ENCODE results near the gene FREM1. TPM values are rescaled to one million over a fixed set of nuclear protein-coding genes. Genes with fewer than 3 reads are reported as not detected.

FREM1 gene
- total RNA-seq, 2 experiments from 2014 or later, result not detected

DNA sequence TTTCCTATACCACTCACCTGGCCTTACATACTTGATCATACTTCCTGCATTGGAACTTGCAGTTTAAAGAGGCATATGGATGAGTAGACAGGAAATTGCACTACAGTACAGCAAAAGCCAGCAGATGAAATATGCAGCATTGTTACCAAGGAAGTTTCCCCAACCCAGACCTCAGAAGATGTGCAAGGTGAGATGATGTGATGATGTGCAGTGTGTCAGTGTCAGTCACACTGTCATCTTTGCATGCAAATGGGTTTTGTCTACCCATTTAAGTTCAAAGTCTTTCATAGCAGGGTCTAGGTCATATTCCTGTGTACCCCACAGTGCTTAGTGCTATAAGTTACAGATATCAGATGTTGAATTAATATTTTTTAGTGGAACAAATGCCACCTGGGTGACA lies 98.4 kb downstream of the FREM1 start:
- Histone ChIP-seq H3K79me2 (ENCODE audit: insufficient read depth, low read depth, low read length) (no peaks in the 10 kb centered on the region), H4K20me1 (ENCODE audit: insufficient read depth, low read length) (no peaks in the 10 kb centered on the region), H3K36me3 (ENCODE audit: insufficient read depth, low read length) (no peaks in the 10 kb centered on the region), H3K4me2 (ENCODE audit: low read length) (no peak overlapping the region), H2AFZ (ENCODE audit: low read length) (no peak overlapping the region), H3K27ac (ENCODE audit: low read depth, low read length, poor library complexity, severe bottlenecking) (no peak overlapping the region), H3K9me2 (ENCODE audit: insufficient read depth, low read length) (no peaks in the 10 kb centered on the region), H3K4me1 (ENCODE audit: insufficient read depth, low read length, poor library complexity, severe bottlenecking) (no peaks in the 10 kb centered on the region), H3K4me3 (ENCODE audit: low read depth, low read length, poor library complexity, severe bottlenecking) (no peak overlapping the region), H3K9me3 (ENCODE audit: low read length) (no peaks in the 10 kb centered on the region)
- intact Hi-C loops (cut with micrococcal nuclease; ENCODE audit: unreplicated experiment), result no loop called here
- ChIA-PET CTCF (ENCODE audit: unreplicated experiment) (no interaction called here), POLR2A (no interaction called here)
- TF ChIP-seq, protein P1, sequence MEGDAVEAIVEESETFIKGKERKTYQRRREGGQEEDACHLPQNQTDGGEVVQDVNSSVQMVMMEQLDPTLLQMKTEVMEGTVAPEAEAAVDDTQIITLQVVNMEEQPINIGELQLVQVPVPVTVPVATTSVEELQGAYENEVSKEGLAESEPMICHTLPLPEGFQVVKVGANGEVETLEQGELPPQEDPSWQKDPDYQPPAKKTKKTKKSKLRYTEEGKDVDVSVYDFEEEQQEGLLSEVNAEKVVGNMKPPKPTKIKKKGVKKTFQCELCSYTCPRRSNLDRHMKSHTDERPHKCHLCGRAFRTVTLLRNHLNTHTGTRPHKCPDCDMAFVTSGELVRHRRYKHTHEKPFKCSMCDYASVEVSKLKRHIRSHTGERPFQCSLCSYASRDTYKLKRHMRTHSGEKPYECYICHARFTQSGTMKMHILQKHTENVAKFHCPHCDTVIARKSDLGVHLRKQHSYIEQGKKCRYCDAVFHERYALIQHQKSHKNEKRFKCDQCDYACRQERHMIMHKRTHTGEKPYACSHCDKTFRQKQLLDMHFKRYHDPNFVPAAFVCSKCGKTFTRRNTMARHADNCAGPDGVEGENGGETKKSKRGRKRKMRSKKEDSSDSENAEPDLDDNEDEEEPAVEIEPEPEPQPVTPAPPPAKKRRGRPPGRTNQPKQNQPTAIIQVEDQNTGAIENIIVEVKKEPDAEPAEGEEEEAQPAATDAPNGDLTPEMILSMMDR (conservative IDR thresholded peaks at IDR 0.05; ENCODE audit: low read length), result no peak
- no peak for TF ChIP-seq EZH2phosphoT487 (IDR thresholded peaks at IDR 0.05; ENCODE audit: borderline replicate concordance, low read depth, low read length)
- BruUV-seq (replicated peaks), result no TSS peak
- no peak for DNase-seq (ENCODE audit: low spot score)

- no TSS peak for BruUV-seq (replicated peaks)
- no peaks in the 10 kb centered on the region for H3K9me3 ChIP-seq (ENCODE audit: low read length)
- intact Hi-C loops (cut with micrococcal nuclease; ENCODE audit: unreplicated experiment), result no loop called here
- no peaks in the 10 kb centered on the region for H4K20me1 ChIP-seq (ENCODE audit: insufficient read depth, low read length)
- TF ChIP-seq EZH2phosphoT487 (IDR thresholded peaks at IDR 0.05; ENCODE audit: borderline replicate concordance, low read depth, low read length), result no peak
- TF ChIP-seq, protein P1 (conservative IDR thresholded peaks at IDR 0.05; ENCODE audit: low read length), result no peak
- ChIA-PET POLR2A (no interaction called here), CTCF (ENCODE audit: unreplicated experiment) (no interaction called here)
- no peak for DNase-seq (ENCODE audit: low spot score)
- no peaks in the 10 kb centered on the region for H3K36me3 ChIP-seq (ENCODE audit: insufficient read depth, low read length)
- H3K4me3 ChIP-seq (ENCODE audit: low read depth, low read length, poor library complexity, severe bottlenecking), result no peak overlapping the region
- no peaks in the 10 kb centered on the region for H3K4me1 ChIP-seq (ENCODE audit: insufficient read depth, low read length, poor library complexity, severe bottlenecking)
- H3K4me2 ChIP-seq (ENCODE audit: low read length), result no peak overlapping the region
- no peaks in the 10 kb centered on the region for H3K9me2 ChIP-seq (ENCODE audit: insufficient read depth, low read length)
- no peak overlapping the region for H3K27ac ChIP-seq (ENCODE audit: low read depth, low read length, poor library complexity, severe bottlenecking)
- no peak overlapping the region for H2AFZ ChIP-seq (ENCODE audit: low read length)
- H3K79me2 ChIP-seq (ENCODE audit: insufficient read depth, low read depth, low read length), result no peaks in the 10 kb centered on the region
These were observed 103.2 kb downstream of the FREM1 start for GRCh38 chr9:14806941-14807520.

DNA sequence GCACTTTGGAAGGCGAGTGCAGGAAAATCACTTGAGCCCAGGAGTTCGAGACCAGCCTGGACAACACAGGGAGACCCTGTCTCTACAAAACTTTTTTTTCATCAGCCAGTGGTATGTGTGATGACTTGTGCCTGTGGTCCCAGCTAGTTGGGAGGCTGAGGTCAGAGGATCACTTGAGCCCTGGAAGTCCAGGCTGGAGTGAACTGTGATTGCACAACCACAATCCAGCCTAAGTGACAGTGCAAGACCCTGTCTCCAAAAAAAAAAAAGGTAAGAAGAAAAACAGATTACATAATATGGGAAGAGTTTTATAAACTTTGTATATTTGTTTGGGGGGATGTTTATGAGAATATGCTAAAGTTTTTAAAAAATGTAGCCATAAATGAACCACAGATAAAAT lies 111.2 kb downstream of the FREM1 start:
- CTCF ChIA-PET (ENCODE audit: unreplicated experiment), result no interaction called here
- TF ChIP-seq, protein P1 (conservative IDR thresholded peaks at IDR 0.05; ENCODE audit: low read length), result no peak
- TF ChIP-seq EZH2phosphoT487 (IDR thresholded peaks at IDR 0.05; ENCODE audit: borderline replicate concordance, low read depth, low read length), result no peak
- no TSS peak for BruUV-seq (replicated peaks)

More for the DNA sequence above, 111.2 kb downstream of the FREM1 start:
- H2AFZ ChIP-seq (ENCODE audit: low read length), result no peak overlapping the region
- H3K4me1 ChIP-seq (ENCODE audit: insufficient read depth, low read length, poor library complexity, severe bottlenecking), result no peaks in the 10 kb centered on the region
- no peaks in the 10 kb centered on the region for H3K9me2 ChIP-seq (ENCODE audit: insufficient read depth, low read length)
- H3K4me3 ChIP-seq (ENCODE audit: low read depth, low read length, poor library complexity, severe bottlenecking), result no peak overlapping the region
- H3K79me2 ChIP-seq (ENCODE audit: insufficient read depth, low read depth, low read length), result no peaks in the 10 kb centered on the region
- DNase-seq (ENCODE audit: low spot score), result no peak
- no peak overlapping the region for H3K4me2 ChIP-seq (ENCODE audit: low read length)
- H3K36me3 ChIP-seq (ENCODE audit: insufficient read depth, low read length), result no peaks in the 10 kb centered on the region
- no peaks in the 10 kb centered on the region for H3K9me3 ChIP-seq (ENCODE audit: low read length)
- POLR2A ChIA-PET, result interaction anchor here (0.7 kb wide), 1 partner anchor 32 kb away, joined by 5 read pairs; no protein-coding TSS in a partner anchor
- intact Hi-C loops (cut with micrococcal nuclease; ENCODE audit: unreplicated experiment), result no loop called here
- no peak overlapping the region for H3K27ac ChIP-seq (ENCODE audit: low read depth, low read length, poor library complexity, severe bottlenecking)
- no peaks in the 10 kb centered on the region for H4K20me1 ChIP-seq (ENCODE audit: insufficient read depth, low read length)

Data from OCI-LY7 (cell line).